Calu3 (cell line): ENCODE measurements around the gene GIMAP8. TPM values are rescaled to one million over a fixed set of nuclear protein-coding genes. Genes with fewer than 3 reads are reported as not detected.

Experiments used
- BruUV-seq: library from RNA; stranded (reverse); fragments of 400-500 nt; replicated peaks from 2 replicates; lab custom pipeline; 2021; lab: Mats Ljungman, UMichigan
- CTCF ChIA-PET: fragments of 300-600 bp; sonication (Branson Sonifier 250); formaldehyde crosslinking; loops from one replicate; lab custom pipeline; 2022; ENCODE audit warnings: antibody characterized with exemption; lab: Charles Lee
- DNase-seq: peaks from one replicate; pipeline ENCODE4 v3.0.0; 2022
- H3K27ac Mint-ChIP-seq: one replicate; pipeline ENCODE4 v1.8.0; 2022; ENCODE audit warnings: mixed read lengths; ENCODE audit not compliant: unreplicated experiment
- H3K27me3 Mint-ChIP-seq: one replicate; pipeline ENCODE4 v1.8.0; 2022; ENCODE audit warnings: mixed read lengths; ENCODE audit not compliant: unreplicated experiment
- H3K36me3 Mint-ChIP-seq: one replicate; pipeline ENCODE4 v1.8.0; 2022; ENCODE audit warnings: mild to moderate bottlenecking, moderate library complexity, mixed read lengths; ENCODE audit not compliant: insufficient read depth, unreplicated experiment
- H3K4me1 Mint-ChIP-seq: one replicate; pipeline ENCODE4 v1.8.0; 2022; ENCODE audit warnings: mild to moderate bottlenecking, low read depth, mixed read lengths; ENCODE audit not compliant: unreplicated experiment
- H3K4me3 Mint-ChIP-seq: one replicate; pipeline ENCODE4 v1.8.0; 2022; ENCODE audit warnings: mild to moderate bottlenecking, low read depth, moderate library complexity, mixed read lengths; ENCODE audit not compliant: unreplicated experiment
- H3K9me3 Mint-ChIP-seq: one replicate; pipeline ENCODE4 v1.8.0; 2022; ENCODE audit warnings: low read depth, mixed read lengths; ENCODE audit not compliant: unreplicated experiment
- intact Hi-C: fragments of 100-400 bp; cut with micrococcal nuclease; formaldehyde crosslinking; loops from one replicate; pipeline ENCODE4 v1.10.0; 2022; ENCODE audit not compliant: unreplicated experiment
- total RNA-seq: library from RNA; stranded (reverse); gene quantifications from 2 replicates; pipeline ENCODE4 v1.2.3, GENCODE V29; 2022
- TF ChIP-seq, protein P1 (sequence below): fragments of 200-600 bp; IDR thresholded peaks from one replicate; pipeline ENCODE4 v1.8.0; 2022; ENCODE audit warnings: antibody characterized with exemption; ENCODE audit not compliant: unreplicated experiment

GIMAP8 gene
- total RNA-seq, 1 experiment from 2014 or later, result not detected

DNA sequence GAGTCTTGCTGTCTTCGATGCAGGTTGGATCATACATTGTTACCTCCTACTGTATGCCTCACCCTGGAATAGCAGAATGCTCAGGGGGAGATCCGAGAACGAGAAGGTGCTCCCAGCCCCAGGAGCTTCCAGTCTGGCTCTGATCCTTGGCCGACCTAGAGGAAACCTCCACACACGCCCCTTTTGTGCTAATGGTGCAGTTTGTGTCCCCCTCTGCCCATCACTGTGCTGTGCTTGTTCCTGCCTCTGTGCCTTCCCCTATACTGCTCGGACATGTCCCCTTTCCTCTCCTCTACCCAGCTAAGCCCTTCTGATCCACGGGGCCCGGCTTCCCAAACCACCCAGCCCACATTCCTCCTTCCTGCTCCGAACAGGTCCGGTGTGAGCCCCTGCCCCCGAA, 38.8 kb upstream of the GIMAP8 start:
- no peak for DNase-seq
- Mint-ChIP-seq H3K4me3 (no peak overlapping the region), H3K27me3 (no peaks in the 10 kb centered on the region), H3K4me1 (peaks cover 8% of the 10 kb centered on the region), H3K9me3 (no peaks in the 10 kb centered on the region), H3K36me3 (peaks cover 5% of the 10 kb centered on the region), H3K27ac (no peak overlapping the region)
- TF ChIP-seq, protein P1, sequence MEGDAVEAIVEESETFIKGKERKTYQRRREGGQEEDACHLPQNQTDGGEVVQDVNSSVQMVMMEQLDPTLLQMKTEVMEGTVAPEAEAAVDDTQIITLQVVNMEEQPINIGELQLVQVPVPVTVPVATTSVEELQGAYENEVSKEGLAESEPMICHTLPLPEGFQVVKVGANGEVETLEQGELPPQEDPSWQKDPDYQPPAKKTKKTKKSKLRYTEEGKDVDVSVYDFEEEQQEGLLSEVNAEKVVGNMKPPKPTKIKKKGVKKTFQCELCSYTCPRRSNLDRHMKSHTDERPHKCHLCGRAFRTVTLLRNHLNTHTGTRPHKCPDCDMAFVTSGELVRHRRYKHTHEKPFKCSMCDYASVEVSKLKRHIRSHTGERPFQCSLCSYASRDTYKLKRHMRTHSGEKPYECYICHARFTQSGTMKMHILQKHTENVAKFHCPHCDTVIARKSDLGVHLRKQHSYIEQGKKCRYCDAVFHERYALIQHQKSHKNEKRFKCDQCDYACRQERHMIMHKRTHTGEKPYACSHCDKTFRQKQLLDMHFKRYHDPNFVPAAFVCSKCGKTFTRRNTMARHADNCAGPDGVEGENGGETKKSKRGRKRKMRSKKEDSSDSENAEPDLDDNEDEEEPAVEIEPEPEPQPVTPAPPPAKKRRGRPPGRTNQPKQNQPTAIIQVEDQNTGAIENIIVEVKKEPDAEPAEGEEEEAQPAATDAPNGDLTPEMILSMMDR, result no peak
- no TSS peak for BruUV-seq
- CTCF ChIA-PET, result no interaction called here
- intact Hi-C loops, result no loop called here

DNA sequence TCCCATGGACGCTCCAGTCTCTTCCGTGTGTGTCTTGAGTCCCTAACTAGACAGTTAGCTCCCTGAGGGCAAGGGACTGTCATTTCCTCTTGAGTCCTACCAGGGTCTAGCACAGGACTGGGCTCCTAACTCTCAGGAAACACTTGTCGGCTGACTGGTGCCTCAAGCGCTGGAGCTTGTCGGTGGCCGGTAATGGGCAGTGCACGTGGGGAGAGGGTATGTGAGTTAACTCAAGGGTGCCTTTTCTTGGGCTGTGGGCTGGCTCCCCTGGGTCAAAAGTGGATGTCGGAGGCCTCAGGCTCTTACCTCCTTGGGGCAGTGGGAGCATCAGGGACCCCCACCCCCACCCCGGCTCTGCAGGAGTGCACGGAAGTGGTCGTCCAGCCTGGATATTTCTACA, 38.4 kb upstream of the GIMAP8 start:
- TF ChIP-seq, protein P1, result no peak
- Mint-ChIP-seq H3K27me3 (no peaks in the 10 kb centered on the region), H3K36me3 (peaks cover 5% of the 10 kb centered on the region), H3K9me3 (no peaks in the 10 kb centered on the region), H3K4me1 (peaks cover 4% of the 10 kb centered on the region), H3K4me3 (no peak overlapping the region), H3K27ac (no peak overlapping the region)
- no TSS peak for BruUV-seq
- intact Hi-C loops, result no loop called here
- CTCF ChIA-PET, result no interaction called here
- no peak for DNase-seq

DNA sequence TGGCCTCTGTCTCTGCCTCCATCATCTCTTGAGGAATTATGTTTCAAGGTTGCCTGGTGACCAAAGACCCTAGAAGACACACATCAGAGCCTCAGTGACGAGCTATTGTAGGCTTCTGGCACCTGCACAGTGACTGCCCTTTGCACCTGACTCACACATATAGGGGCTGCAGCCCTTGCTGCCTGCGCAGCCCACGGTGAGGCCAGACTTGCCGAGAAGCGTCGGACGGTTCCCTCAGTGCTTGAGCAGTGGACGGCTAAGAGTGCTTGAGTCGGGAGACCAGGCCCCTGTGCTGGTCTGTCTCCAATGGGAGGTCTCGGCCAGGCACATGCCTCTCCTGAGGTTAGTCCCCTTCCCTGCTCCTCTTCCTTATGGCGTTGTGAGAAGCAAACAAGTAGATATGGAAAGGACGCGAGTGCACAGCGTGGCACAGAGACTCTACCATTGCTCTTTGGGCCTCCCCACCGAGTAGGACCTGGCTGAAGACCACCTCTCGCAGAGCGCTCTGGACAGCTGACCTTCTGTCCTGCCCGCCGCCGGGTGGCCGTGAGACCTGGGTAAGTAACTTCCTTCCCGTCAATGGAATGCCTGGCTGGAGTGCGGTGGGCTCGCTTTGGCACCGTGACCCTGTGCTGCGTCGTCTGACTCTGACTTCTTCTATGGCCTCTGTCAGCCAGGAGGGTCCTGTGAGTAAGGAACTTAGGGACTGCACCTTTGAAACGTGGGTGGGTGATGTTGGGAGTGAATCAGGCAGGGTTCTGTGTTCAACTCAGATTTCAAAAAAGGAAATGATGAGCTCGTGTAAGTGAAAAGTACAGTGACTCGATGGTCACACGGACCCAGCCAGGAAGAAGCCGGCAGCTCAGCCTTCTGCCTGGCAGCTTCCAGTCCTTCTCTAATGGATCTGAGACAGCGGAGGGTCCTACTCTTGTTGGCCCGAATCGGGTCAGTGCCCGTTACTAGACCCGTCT, 37.6 kb upstream of the GIMAP8 start:
- Mint-ChIP-seq H3K9me3 (no peaks in the 10 kb centered on the region), H3K36me3 (peaks cover 5% of the 10 kb centered on the region), H3K4me3 (no peak overlapping the region), H3K27ac (no peak overlapping the region), H3K4me1 (no peaks in the 10 kb centered on the region), H3K27me3 (no peaks in the 10 kb centered on the region)
- intact Hi-C loops, result no loop called here
- BruUV-seq, result no TSS peak
- no peak for DNase-seq
- CTCF ChIA-PET, result interaction anchor here (0.6 kb wide), 1 partner anchor 110 kb away, joined by 5 read pairs; no protein-coding TSS in a partner anchor
- TF ChIP-seq, protein P1, result no peak

DNA sequence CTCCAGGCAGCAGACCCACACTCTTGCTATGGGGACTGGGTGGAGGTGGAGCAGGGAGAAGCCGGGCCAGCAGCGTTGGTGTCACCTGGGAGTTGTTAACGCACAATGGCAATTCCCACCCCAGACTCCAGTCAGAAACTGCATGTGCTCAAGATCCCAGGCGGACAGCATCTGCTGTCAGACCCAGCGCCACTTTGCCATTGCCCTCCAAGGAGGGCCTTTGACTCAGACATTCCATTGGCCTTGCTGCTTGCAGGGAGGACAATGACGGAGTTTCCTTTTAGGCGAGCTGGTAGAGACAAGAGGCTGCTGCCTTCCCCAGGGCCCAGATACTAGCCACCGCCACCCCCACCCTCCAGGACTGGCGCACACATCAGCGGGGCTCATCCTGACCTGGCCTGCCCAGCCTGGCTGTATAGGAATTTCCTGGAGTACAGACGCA, 36.8 kb upstream of the GIMAP8 start:
- CTCF ChIA-PET, result no interaction called here
- no peaks in the 10 kb centered on the region for H3K4me1 Mint-ChIP-seq
- peaks cover 4% of the 10 kb centered on the region for H3K36me3 Mint-ChIP-seq
- intact Hi-C loops, result no loop called here
- BruUV-seq, result no TSS peak
- H3K27me3 Mint-ChIP-seq, result no peaks in the 10 kb centered on the region
- no peak overlapping the region for H3K4me3 Mint-ChIP-seq
- H3K27ac Mint-ChIP-seq, result no peak overlapping the region
- TF ChIP-seq, protein P1, result no peak
- H3K9me3 Mint-ChIP-seq, result no peaks in the 10 kb centered on the region
- no peak for DNase-seq
